Esophagus muscularis mucosa (tissue), 4 donors: ENCODE results near the gene ACVR1. TPM values are rescaled to one million over a fixed set of nuclear protein-coding genes. Genes with fewer than 3 reads are reported as not detected.

Source experiments
- DNase-seq: peaks from one replicate; pipeline ENCODE4 v3.0.0-alpha.2; 2017; ENCODE audit errors: extremely low spot score
- H3K27ac ChIP-seq, 4 donors: fragments of 200-600 bp; sonication (generic); replicated peaks in 1 of 4; 1 replicate in 3 of 4; 2 replicates in 1 of 4; pipeline ENCODE4 v1.5.1; 2016 to 2019; ENCODE audit warnings: mild to moderate bottlenecking in 1 of 4
- H3K27me3 ChIP-seq, 4 donors: fragments of 200-600 bp; sonication (generic); one replicate each; pipeline versions ENCODE4 v1.5.1 to v1.6.0; 2016 to 2019
- H3K36me3 ChIP-seq, 4 donors: fragments of 200-600 bp; sonication (generic); one replicate each; pipeline ENCODE4 v1.5.1; 2016 to 2019
- H3K4me1 ChIP-seq, 4 donors: fragments of 200-600 bp; sonication (generic); one replicate each; pipeline ENCODE4 v1.5.1; 2016 to 2019
- H3K4me3 ChIP-seq, 4 donors: fragments of 200-600 bp; sonication (generic); 1 replicate in 2 of 4; 2 replicates in 2 of 4; pipeline ENCODE4 v1.5.1; 2016 to 2019; ENCODE audit warnings: mild to moderate bottlenecking in 4 of 4, moderate library complexity in 1 of 4
- H3K9me3 ChIP-seq, 4 donors: fragments of 200-600 bp; sonication (generic); 1 replicate in 3 of 4; 2 replicates in 1 of 4; pipeline ENCODE4 v1.5.1; 2016 to 2019
- EP300 ChIP-seq: sonication (generic); formaldehyde crosslinking; IDR thresholded peaks from one replicate; pipeline ENCODE4 v1.6.1; 2017; ENCODE audit warnings: antibody characterized with exemption
- POLR2A ChIP-seq: fragments of 450-650 bp; IDR thresholded peaks from one replicate; pipeline ENCODE4 v1.6.1; 2017; ENCODE audit warnings: antibody characterized with exemption, moderate library complexity, mild to moderate bottlenecking, low read depth
- POLR2AphosphoS5 ChIP-seq, 2 donors: sonication (generic); formaldehyde crosslinking; IDR thresholded peaks; one replicate each; pipeline ENCODE4 v1.6.1; 2017; ENCODE audit warnings: antibody characterized with exemption in 2 of 2
- WGBS: methylation state at CpG from one replicate; pipeline ENCODE4 v1.1.5; 2018; 5-methylcytosine and 5-hydroxymethylcytosine counted together
- intact Hi-C: fragments of 100-400 bp; cut with DNase I; formaldehyde crosslinking; loops from one replicate; pipeline ENCODE4 v1.15.1; 2023
- total RNA-seq, 4 donors: library from RNA; depleted of rRNA; stranded (reverse); fragments of >200 nt; gene quantifications; one replicate each; pipeline versions ENCODE4 v1.1.0 to v1.2.1, GENCODE V29; 2016
- TF ChIP-seq, protein P1 (sequence below), 3 experiments: fragments of 200-600 bp in 2 of 3; fragments of 450-650 bp in 1 of 3; sonication (generic) in 2 of 3; IDR thresholded peaks; one replicate each; pipeline ENCODE4 v1.5.1; 2017 to 2019; ENCODE audit warnings: antibody characterized with exemption in 3 of 3, mild to moderate bottlenecking in 2 of 3, moderate library complexity in 1 of 3

ACVR1 gene
- total RNA-seq, 4 donors from 2014 or later = 25.2 to 39.1 (median 32.3) TPM

DNA sequence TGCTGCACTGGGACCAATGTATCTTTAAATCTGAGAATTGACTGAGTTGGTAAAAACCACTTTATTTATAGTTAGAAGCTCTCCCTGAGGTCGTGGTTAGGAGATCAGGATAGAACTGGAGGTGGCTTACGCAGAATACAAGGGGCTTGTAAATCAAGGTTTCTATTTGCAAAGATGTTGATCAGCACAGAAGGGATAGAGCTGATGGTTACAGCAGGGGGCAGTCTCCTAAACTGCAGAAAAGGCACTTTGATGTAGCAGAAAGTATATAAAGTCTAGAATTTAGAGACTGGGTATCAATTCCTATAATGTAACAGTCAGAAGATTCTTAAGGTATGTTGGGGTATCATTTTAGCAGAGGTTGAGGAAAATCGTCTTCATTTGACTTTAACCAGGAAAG is 25.2 kb upstream of the ACVR1 start:
- H3K4me3 ChIP-seq = no peak overlapping the region
- intact Hi-C loops = no loop called here
- WGBS = 68% methylated on average over 3 of the region's 3 CpGs
- no peaks in the 10 kb centered on the region for H3K36me3 ChIP-seq
- no peaks in the 10 kb centered on the region for H3K27me3 ChIP-seq
- no peaks in the 10 kb centered on the region for H3K9me3 ChIP-seq
- TF ChIP-seq, protein P1, sequence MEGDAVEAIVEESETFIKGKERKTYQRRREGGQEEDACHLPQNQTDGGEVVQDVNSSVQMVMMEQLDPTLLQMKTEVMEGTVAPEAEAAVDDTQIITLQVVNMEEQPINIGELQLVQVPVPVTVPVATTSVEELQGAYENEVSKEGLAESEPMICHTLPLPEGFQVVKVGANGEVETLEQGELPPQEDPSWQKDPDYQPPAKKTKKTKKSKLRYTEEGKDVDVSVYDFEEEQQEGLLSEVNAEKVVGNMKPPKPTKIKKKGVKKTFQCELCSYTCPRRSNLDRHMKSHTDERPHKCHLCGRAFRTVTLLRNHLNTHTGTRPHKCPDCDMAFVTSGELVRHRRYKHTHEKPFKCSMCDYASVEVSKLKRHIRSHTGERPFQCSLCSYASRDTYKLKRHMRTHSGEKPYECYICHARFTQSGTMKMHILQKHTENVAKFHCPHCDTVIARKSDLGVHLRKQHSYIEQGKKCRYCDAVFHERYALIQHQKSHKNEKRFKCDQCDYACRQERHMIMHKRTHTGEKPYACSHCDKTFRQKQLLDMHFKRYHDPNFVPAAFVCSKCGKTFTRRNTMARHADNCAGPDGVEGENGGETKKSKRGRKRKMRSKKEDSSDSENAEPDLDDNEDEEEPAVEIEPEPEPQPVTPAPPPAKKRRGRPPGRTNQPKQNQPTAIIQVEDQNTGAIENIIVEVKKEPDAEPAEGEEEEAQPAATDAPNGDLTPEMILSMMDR (IDR thresholded peaks at IDR 0.05) = no peak
- TF ChIP-seq EP300 = no peak
- TF ChIP-seq POLR2AphosphoS5 (IDR thresholded peaks at IDR 0.05) = no peak
- TF ChIP-seq POLR2A = no peak
- no peak for DNase-seq
- H3K27ac ChIP-seq = no peak overlapping the region
- peaks cover 0 to 12% (median 3%) of the 10 kb centered on the region in 4 donors for H3K4me1 ChIP-seq

DNA sequence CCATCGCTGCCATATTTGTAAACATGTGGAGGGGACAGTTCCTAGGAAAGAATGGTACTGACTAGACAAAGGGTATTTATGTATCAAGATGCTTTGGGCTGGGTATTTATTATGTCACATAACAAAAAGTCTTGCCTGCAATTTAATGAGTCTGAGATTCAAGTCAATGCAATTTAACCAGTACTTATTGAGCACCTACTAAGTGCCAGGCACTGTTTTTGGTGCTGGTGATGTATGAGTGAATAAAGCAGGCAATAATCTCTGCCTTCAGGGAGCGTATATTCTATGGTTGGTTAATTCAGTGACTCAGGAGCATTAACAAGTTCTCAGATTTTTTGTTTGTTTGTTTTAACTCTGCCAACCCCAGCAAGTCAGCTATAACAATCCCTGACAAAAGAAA is 24.6 kb upstream of the ACVR1 start:
- WGBS = 88% methylated on average over 2 of the region's 2 CpGs
- intact Hi-C loops = no loop called here
- peaks cover 0 to 12% (median 3%) of the 10 kb centered on the region in 4 donors for H3K4me1 ChIP-seq
- no peaks in the 10 kb centered on the region for H3K36me3 ChIP-seq
- no peak for TF ChIP-seq POLR2A
- TF ChIP-seq, protein P1 (IDR thresholded peaks at IDR 0.05) = no peak
- TF ChIP-seq POLR2AphosphoS5 (IDR thresholded peaks at IDR 0.05) = no peak
- TF ChIP-seq EP300 = no peak
- H3K27ac ChIP-seq = no peak overlapping the region
- no peak overlapping the region for H3K4me3 ChIP-seq
- no peak for DNase-seq
- no peaks in the 10 kb centered on the region for H3K27me3 ChIP-seq
- no peaks in the 10 kb centered on the region for H3K9me3 ChIP-seq

DNA sequence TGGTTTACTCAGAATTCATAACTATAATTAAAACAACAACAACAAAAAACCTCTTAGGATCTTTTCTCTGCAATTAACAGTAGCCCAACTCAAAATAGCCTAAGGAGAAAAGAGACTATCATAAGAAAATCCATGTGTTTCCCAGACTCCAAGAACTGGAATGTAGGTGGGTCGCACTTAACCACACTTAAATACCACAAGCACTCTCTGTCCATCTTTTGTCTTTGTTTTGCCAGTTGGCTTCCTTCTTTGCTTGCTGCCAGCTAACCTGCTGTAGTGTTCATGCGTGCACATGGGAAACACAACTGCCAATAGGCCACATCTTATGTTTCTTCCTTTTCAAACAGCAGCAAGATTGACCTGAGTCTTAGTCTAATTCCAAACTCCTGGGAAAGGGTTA is 24.1 kb upstream of the ACVR1 start:
- Histone ChIP-seq H3K4me3 (no peak overlapping the region), H3K27ac (no peak overlapping the region), H3K27me3 (no peaks in the 10 kb centered on the region), H3K9me3 (no peaks in the 10 kb centered on the region), H3K36me3 (no peaks in the 10 kb centered on the region), H3K4me1 (peaks cover 0 to 12% (median 3%) of the 10 kb centered on the region in 4 donors)
- intact Hi-C loops = no loop called here
- 96% methylated on average over 2 of the region's 2 CpGs for WGBS
- TF ChIP-seq, protein P1 (IDR thresholded peaks at IDR 0.05) = no peak
- no peak for TF ChIP-seq POLR2A
- no peak for TF ChIP-seq POLR2AphosphoS5 (IDR thresholded peaks at IDR 0.05)
- DNase-seq = no peak

DNA sequence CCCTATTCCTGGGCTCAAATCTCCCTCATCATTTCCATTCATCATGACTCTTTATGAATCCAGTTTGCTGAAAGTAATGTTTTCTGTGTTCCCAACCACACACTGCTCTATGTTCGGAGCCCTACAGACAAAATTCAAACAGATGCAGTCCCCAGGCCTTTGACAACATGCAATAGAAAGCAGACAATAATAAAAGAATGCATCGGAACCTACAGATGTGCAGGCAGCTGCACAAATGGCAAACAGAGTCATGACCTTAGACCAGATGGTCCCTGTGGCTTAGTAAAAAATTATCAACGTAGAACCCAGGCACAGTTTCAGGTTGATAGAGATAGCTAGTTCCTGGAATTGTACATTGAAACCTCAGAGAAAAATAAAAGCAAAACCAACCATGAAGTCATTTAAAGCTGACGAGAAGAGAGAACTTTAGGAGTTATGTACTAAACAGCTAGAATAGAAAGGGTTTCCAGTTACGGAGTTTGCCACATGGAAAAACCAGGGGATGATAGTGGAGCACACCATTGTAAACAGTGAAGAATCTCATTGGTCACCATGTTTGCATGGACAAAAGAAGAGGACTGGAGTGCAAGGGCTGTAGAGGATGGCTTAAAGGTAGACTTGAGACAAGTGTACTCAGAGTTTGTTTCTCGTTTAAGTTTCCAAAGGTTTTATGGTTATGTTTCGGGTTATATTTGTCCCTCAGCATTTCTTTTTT is 23.2 kb upstream of the ACVR1 start:
- H3K9me3 ChIP-seq = no peaks in the 10 kb centered on the region
- TF ChIP-seq EP300 (no peak), POLR2A (no peak), POLR2AphosphoS5 (IDR thresholded peaks at IDR 0.05) (no peak)
- TF ChIP-seq, protein P1 (IDR thresholded peaks at IDR 0.05) = no peak
- H3K27ac ChIP-seq = no peak overlapping the region
- H3K27me3 ChIP-seq = no peaks in the 10 kb centered on the region
- H3K4me3 ChIP-seq = no peak overlapping the region
- DNase-seq = no peak
- 89% methylated on average over 7 of the region's 7 CpGs for WGBS
- no peaks in the 10 kb centered on the region for H3K36me3 ChIP-seq
- peaks cover 0 to 12% (median 3%) of the 10 kb centered on the region in 4 donors for H3K4me1 ChIP-seq
- intact Hi-C loops = no loop called here

DNA sequence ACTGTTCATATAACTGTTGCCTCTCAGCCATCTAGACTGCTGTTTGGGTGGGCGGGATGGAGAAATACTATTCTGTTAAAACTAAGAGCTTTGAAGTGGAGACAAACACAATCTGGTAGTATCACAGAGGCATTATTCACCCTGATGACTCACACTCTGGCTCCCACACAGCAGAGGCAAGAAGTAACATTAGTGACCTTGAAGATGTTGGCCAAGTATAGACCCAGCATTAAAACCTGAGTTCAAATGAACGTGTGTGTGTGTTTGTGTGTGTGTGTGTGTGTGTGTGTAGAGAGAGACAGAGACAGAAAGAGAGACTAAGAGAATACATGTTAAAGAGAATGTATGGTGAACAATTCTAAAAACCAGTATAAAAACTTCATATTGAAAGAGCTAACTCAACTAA is 22.5 kb upstream of the ACVR1 start:
- intact Hi-C loops = no loop called here
- Histone ChIP-seq H3K9me3 (no peaks in the 10 kb centered on the region), H3K27me3 (no peaks in the 10 kb centered on the region), H3K4me1 (peaks cover 0 to 11% (median 3%) of the 10 kb centered on the region in 4 donors), H3K36me3 (no peaks in the 10 kb centered on the region), H3K27ac (no peak overlapping the region), H3K4me3 (no peak overlapping the region)
- no peak for DNase-seq
- TF ChIP-seq EP300 (no peak), POLR2A (no peak), POLR2AphosphoS5 (IDR thresholded peaks at IDR 0.05) (no peak)
- TF ChIP-seq, protein P1 (IDR thresholded peaks at IDR 0.05) = no peak
- WGBS = 39% methylated on average over 2 of the region's 2 CpGs
